Activated CD8-positive, alpha-beta memory T cell treated with anti-CD3 and anti-CD28 coated beads for 1 hour (primary cell): ENCODE data around the gene RMND5B.
A peak's percentile ranks its signal among the peaks of the same experiment; 100 is the strongest.
"Not testable (repeated sequence)": the region's sequence is repeated elsewhere in the genome, so short reads cannot be mapped to it uniquely, and the experiment has no call there.

Experiments used
- DNase-seq, 2 donors: peaks; one replicate each; pipeline ENCODE4 v3.0.0-alpha.2; 2020; ENCODE audit warnings: low read depth in 1 of 2; ENCODE audit errors: extremely low read depth in 1 of 2

RMND5B gene, protein sequence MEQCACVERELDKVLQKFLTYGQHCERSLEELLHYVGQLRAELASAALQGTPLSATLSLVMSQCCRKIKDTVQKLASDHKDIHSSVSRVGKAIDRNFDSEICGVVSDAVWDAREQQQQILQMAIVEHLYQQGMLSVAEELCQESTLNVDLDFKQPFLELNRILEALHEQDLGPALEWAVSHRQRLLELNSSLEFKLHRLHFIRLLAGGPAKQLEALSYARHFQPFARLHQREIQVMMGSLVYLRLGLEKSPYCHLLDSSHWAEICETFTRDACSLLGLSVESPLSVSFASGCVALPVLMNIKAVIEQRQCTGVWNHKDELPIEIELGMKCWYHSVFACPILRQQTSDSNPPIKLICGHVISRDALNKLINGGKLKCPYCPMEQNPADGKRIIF

GRCh38 chr5:178130576-178131445, at the start of gene RMND5B:
Gene RMND5B, plus strand, starts transcription at chr5:178131014. Its CDS starts 7,106 bp downstream, at chr5:178138120.
- peak in 1 of 2 donors; percentile 72 for DNase-seq

DNA sequence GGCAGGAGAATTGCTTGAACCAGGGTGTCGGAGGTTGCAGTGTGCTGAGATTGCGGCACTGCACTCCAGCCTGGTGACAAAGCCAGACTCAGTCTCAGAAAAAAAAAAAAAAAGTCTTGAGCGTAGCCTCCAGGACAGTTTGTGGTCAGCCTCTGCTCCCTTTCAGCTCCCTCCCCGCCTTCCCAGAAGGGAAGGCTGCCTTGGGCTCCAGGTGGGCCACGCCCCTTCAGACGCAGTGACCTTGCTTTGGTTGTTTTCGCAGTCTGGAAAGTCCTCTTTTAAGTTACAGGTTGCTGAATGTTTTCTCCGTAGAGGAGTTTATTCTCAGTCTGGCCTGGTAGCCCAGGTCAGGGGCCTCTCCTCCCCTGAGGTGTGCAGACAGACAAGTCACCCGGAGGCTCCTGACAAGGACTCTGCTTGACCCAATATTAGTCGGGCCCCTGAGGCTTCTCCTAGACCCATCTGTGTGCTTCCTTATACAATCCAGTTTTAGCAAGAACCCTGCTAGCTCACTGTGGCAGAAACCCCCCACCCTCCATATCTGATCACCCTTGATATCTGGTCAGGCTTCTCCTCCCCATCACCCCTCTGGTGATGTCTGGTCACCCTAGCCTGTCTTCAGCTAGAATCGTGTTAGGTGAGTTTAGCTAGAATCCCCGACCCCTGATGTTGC, 49.1 kb upstream of the RMND5B start:
- DNase-seq, result no peak

- no peak for DNase-seq
Measured at GRCh38 chr5:178083922-178084321, 46.9 kb upstream of the RMND5B start.

DNA sequence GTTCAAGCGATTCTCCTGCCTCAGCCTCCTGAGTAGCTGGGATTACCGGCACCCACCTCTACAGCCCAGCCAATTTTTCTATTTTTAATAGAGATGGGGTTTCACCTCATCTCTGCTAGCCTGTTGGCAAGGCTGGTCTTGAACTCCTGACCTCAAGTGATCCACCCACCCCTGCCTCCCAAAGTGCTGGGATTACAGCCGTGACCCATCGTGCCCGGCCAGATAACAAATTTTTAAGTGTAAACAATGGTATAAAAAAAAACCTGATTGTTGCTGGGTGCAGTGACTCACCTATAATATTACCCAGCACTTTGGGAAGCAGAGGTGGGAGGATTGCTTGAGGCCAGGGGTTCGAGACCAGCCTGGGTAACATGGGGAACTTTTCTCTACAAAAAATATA, 45.5 kb upstream of the RMND5B start:
- no peak for DNase-seq

DNA sequence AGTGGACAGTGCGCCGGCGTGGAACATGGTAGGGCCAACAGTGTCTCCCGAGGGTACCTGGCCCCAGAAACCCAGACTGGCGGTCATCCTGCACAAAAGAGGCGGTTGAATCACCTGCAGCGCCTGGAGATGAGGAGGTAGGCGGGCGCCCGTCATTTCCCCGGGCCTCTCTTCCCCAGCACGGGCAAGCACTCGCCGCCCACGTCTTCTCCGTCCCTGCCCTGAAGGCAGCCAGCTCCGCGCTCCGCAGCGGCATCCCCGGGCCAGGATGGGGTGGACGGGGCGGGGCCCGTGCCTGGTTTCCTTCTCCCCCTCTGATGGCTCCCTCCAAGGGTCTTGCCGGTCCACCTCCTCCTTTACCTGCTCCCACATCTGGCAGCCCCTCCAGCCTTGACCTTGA, 44.5 kb upstream of the RMND5B start:
- DNase-seq, result no peak

DNA sequence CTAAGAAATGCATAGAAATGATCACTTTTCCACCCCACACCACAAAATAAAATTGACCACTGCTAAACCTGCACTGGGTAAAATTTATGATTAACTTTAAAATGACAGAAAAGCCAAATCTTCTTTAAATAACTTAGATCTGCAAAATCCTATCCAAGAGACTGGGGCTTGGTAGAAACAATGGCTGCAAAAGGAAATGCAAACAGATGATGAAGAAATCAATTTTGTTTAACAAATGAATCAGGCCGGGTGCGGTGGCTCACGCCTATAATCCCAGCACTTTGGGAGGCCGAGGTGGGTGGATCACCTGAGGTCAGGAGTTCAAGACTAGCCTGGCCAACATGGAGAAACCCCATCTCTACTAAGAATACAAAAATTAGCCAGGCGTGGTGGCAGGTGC, 43.6 kb upstream of the RMND5B start:
- DNase-seq, result not testable (repeated sequence)

- no peak for DNase-seq
Measured at GRCh38 chr5:178090856-178091255, 40.0 kb upstream of the RMND5B start.

DNA sequence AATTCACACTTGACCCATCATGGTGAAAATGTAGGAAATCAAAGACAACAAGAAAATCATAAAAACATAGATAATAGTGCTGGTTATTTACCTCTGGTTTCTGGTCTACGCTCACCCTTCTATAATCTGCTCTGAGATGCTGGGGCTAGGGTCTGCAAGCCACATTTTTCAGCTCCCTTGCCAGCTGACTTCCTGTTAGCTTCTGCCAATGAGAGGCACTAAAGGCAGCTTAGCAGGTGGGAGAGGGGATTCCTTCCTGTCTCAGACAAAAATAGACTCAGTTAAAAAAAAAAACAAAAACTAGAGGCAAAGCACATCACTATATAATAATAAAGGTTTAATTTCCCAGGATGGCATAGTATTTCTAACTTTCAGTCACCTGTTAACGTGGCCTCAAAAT, 37.7 kb upstream of the RMND5B start:
- DNase-seq, result no peak

DNA sequence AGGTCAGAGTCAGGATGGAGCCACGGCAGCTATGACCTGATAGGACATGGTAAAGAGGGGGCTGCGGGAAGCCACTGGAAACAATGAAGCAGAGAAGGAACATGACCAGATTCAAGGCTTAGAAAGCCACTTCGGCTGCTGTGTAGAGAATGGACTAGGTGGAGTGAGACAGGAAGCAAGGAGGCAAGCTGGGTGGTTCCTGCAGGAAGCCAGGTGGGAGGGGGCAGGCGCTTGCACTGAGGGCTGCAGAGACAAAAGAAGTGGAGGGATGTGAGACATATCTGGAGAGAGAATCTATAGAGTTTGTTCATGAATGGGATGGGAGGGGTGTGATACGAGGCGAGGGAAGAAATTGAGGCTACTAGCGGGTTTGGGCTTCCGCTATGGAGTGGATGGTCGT, 36.5 kb upstream of the RMND5B start:
- DNase-seq, result no peak

DNA sequence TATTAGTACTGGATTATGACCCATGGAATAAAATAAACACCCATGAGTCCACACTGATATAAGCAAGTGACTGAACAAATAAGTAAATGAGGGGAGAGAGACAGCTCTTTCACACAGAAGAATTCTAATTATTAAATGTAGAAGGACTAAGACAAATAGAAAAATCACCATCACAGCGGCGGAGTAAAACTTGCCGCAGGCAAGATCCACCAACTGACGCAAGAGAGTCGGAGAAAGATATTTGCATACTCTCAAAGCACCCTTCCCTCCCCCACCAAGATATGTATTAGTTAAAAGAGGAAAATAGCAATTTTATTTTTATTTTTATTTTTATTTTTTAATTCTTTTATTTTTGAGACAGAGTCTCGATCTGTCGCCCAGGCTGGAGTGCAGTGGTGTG, 32.1 kb upstream of the RMND5B start:
- no peak for DNase-seq

DNA sequence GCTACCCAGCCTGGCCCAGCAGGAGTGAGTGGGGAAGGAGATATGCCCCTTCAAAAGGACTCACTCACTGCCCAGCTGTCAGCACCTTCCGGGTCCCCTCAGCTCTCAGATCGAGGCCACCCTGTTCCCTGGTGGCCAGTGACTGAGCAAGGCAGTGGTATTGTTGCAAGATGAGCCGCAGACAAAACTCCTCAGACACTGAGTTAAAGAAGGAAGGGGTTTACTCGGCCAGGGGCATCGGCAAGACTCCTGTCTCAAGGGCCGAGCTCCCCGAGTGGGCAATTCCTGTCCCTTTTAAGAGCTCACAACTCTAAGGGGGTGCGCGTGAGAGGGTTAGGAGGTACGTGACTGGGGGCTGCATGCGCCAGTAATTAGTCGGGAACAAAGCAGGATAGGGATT, 27.2 kb upstream of the RMND5B start:
- DNase-seq, result no peak

- DNase-seq, result no peak
Measured at GRCh38 chr5:178104492-178104891, 26.3 kb upstream of the RMND5B start.

DNA sequence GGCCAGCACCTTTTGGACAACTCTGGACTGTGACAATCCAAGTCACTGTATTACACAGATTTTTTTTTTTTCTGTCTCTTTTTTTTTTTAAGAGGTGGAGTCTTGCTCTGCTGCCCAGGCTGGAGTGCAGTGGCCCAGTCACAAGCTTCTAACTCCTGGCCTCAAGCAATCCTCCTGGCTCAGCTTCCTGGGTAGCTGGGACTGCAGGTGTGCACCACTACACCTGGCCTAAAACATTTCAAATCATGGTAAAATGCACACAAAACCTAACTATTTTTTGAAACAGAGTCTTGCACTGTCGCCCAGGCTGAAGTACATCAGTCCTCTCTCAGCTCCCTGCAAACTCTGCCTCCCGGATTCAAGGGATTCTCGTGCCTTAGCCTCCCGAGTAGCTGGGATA, 24.7 kb upstream of the RMND5B start:
- DNase-seq, result no peak

DNA sequence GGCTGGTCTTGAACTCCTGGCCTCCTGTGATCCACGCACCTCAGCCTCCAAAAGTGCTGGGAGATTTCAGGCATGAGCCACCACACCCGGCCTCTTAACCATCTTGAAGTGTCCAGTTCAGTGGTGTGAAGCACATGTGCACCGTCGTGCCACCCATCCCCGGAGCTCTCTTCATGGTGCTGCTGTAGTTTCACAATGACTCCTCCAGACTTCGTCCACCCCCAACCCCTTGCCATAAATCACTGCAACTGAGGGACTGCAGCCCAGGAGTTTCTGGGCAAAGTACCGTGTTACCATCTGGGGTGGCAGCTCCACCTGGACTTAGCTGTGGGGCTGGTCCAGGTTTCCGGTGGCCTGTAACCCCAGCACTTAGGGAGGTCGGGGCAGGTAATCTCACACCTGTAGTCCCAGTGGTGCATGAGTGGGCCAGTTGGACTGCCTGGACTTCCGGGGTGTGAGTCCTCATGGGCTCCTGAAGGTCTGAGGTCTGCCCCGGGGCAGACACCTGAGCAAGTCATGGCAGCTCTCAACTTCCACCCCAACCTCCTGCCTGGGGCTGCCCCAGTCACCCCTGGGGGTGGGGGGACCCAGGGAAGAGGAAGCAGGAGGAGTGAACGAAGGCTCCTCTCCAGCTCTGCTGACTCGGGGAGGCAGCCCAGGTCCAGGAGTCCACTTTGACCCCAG, 24.1 kb upstream of the RMND5B start:
- DNase-seq, result no peak

DNA sequence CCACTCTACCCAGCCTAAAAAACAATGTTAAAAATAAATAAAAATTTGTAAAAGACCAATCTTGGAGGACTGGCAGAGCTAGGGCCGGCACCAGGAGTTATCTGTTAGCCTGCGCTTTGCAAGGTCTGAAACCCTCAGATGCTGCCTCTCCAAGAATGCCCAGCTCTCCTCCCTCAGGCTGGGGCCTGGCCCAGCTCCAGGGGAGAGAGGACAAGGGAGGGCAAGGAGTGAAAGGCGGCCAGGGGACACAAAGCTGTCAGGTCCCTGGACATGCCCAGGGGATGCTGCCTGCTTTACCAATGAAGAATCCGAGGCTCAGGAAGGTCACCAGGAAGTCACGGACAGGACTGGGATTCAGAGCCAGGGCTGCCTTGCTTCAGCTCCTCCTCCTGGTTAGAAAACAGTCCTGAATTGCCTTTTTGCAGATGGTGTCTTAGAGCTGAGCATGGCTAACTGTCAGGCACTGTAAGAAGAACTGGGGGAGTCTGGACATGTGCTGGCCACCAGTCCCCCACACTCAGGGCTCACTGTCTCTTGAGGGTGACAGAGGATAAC, 23.0 kb upstream of the RMND5B start:
- no peak for DNase-seq

DNA sequence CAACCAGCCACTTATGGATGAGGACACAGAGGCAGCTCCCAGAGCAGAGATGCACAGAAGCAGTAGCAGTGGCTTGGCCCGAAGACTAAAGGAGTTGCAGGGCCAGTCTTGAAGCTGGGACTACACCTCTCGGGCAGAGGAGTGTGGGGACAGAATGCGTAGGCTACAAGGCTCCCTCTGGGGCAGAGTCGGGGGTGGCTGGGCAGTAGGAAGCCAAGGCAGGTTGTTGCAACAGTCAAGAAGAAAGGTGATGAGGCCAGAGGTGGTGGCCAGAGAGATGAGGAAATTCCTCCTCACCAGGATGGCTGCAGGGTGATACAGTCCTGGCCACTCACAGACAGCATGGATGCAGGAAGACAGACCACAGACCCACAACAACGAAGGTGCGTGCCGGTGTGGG, 22.4 kb upstream of the RMND5B start:
- DNase-seq, result no peak

- no peak for DNase-seq
Measured at GRCh38 chr5:178108966-178109365, 21.8 kb upstream of the RMND5B start.

DNA sequence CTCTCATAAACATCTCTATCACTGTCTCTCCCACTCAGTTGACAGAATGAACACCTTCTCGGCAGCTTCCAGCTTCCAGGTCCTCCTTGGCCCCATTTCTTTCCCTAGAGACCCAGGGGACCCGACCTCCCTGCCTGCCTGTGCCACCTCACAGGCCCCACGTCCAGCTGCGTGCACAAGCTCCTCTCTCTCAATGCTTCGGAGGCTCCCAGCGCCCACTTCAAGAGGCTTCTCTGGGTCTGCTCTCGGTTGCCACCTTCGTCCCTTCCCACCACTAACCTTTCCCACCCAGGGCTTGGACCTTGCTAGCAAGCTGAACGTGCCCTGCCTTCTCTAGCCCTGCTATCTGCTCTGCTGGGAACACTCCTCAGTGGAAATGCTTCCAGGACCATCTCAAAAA, 20.3 kb upstream of the RMND5B start:
- DNase-seq, result no peak

DNA sequence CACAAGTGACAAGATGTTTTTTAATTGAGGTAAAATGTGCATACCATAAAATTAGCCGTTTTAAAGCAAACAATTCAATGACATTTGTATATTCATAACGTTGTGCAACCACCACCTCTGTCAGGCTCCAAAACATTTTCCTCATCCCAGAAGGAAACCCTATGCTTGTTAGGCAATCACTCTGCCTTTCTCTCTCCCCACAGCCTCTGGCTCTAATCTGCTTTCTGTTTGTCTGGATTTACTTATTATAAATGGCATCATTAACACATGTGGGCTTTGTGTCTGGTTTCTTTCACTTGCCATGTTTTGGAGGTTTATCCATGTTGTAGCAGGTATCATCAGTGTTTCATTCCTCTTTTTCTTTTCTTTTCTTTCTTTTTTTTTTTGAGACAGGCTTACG, 18.9 kb upstream of the RMND5B start:
- DNase-seq, result no peak

DNA sequence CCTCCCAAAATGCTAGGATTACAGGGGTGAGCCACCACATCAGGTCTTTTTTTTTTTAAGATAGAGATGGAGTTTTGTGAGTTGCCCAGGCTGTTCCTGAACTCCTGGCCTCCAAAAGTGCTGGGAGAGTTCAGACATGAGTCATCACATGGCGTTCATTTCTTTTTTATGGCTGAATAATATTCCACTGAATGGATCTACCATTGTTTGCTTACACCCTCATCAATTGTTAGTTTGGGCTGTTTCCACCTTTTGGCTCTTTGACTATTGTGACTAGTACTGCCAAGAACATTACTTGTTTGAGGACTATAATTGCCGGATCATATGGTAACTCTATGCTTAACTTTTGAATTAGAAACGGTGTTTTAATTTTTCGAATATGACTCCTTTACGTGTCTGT, 18.3 kb upstream of the RMND5B start:
- no peak for DNase-seq
